Kidney (tissue), 14 donors: Measurements from ENCODE around the gene SNRPD3. TPM values are rescaled to one million over a fixed set of nuclear protein-coding genes. Genes with fewer than 3 reads are reported as not detected.

Source experiments
- DNase-seq, 5 donors: peaks; one replicate each; pipeline ENCODE4 v3.0.0-alpha.2; 2013 to 2020
- FAIRE-seq: peaks from 2 replicates; lab custom pipeline; 2012; peaks lifted over from hg19 to GRCh38; lab: Jason Lieb, UNC
- H3K27ac ChIP-seq, 2 donors: one replicate each; pipeline ENCODE4 v1.7.0; 2013; ENCODE audit warnings: low read depth in 2 of 2, low read length in 2 of 2, inconsistent platforms in 1 of 2
- H3K27me3 ChIP-seq: one replicate; pipeline ENCODE4 v1.7.1; 2013; ENCODE audit warnings: low read length, inconsistent platforms; ENCODE audit not compliant: control insufficient read depth, insufficient read depth
- H3K36me3 ChIP-seq, 3 donors: one replicate each; pipeline versions ENCODE4 v1.7.0 to v1.7.1; 2013; ENCODE audit warnings: low read length in 3 of 3, control low read depth in 1 of 3, inconsistent platforms in 1 of 3; ENCODE audit not compliant: insufficient read depth in 3 of 3, control insufficient read depth in 2 of 3
- H3K4me1 ChIP-seq, 3 donors: one replicate each; pipeline versions ENCODE4 v1.7.0 to v1.7.1; 2013; ENCODE audit warnings: low read length in 3 of 3, inconsistent platforms in 1 of 3, low read depth in 1 of 3; ENCODE audit not compliant: control insufficient read depth in 2 of 3, insufficient read depth in 2 of 3
- H3K4me3 ChIP-seq, 3 donors: one replicate each; pipeline versions ENCODE4 v1.7.0 to v1.8.1; 2013; ENCODE audit warnings: low read length in 3 of 3, control low read depth in 1 of 3, inconsistent platforms in 1 of 3
- H3K9ac ChIP-seq, 3 donors: one replicate each; pipeline versions ENCODE4 v1.7.0 to v1.7.1; 2013; ENCODE audit warnings: low read length in 3 of 3, control low read depth in 1 of 3, inconsistent platforms in 1 of 3
- H3K9me3 ChIP-seq, 3 donors: one replicate each; pipeline versions ENCODE4 v1.7.0 to v1.7.1; 2013; ENCODE audit warnings: low read length in 3 of 3, control low read depth in 1 of 3, inconsistent platforms in 1 of 3; ENCODE audit not compliant: control insufficient read depth in 2 of 3, insufficient read depth in 1 of 3
- intact Hi-C: fragments of 100-400 bp; cut with DNase I; formaldehyde crosslinking; loops from one replicate; pipeline ENCODE4 v1.11.1; 2022
- polyA plus RNA-seq: library from polyadenylated mRNA; stranded (reverse); fragments of 350-450 nt; fragmentation: Illumina TruSeq; extraction: RNeasy Lipid Tissue Mini Kit (QIAGEN cat#74804); gene quantifications from one replicate; pipeline ENCODE4 v1.2.3, GENCODE V29; 2014; ENCODE audit warnings: low read depth, low replicate concordance; ENCODE audit not compliant: insufficient read depth
- total RNA-seq: library from RNA; stranded (reverse); fragmentation: NEBNext Ultra II Directional; extraction: Animal tissue kit (Norgen Biotek cat#: 25700); gene quantifications from one replicate; pipeline ENCODE4 v1.2.1, GENCODE V29; 2021
- TF ChIP-seq, protein P1 (sequence below): IDR thresholded peaks from 3 replicates; pipeline ENCODE4 v1.5.1; 2012; ENCODE audit warnings: mild to moderate bottlenecking, moderate library complexity, borderline replicate concordance; ENCODE audit not compliant: insufficient read depth; ENCODE audit errors: extremely low read depth
- donor health status: control.
- donor health status: control.
- donor health status: control.
- donor health status: control.
- donor health status: control.
- donor health status: DM: yes; HTN: yes; CAD: no.
- donor health status: Normal renal cell carcinoma (clear cell type).

SNRPD3 gene
- total and polyA plus RNA-seq, 2 donors from 2014 or later: 73.7 to 136 TPM

DNA sequence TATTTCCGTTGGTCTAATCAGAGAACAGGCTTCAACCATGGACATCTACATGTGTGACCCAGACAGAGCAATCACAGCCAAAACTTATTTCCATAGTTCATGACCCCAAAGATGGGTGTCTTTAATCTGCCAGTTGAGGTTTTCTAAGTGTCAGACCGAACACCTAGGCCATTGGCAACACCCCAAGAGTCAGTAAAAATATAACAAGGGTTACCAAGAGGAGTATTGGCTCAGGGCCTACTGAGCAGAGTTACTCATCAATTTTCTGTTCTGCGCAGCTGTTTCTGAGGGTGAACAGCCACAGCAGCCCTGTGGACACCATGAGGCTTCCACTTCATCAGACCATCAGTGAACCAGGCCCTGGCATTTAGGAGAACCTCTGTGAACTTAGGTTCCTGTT, 19.7 kb upstream of the SNRPD3 start:
- DNase-seq: no peak
- H3K4me3 ChIP-seq: no peak overlapping the region

DNA sequence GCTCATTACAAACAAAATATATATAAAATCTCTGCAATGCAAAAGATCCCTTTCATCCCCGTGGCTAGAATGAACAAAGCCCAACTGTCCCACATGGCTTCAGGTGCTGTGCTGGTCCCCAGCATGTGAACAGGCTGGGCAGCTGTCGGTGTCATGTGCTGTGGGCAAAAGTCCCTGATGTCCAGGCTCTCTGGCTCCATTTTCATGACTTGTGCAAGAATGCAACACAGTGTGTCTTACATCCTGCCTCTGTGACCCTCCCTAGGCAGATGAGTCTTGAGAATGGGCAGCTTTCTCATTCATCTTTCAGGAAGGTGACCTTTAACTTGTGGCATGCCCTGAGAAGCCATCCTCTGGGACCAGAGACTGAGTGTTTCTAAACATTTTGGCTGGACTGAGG, 15.3 kb upstream of the SNRPD3 start:
- FAIRE-seq (no peak), DNase-seq (no peak)
- Histone ChIP-seq H3K9ac (no peak overlapping the region), H3K4me1 (peaks cover 0 to 28% (median 19%) of the 10 kb centered on the region in 3 donors), H3K36me3 (peaks cover 0 to 45% (median 28%) of the 10 kb centered on the region in 3 donors), H3K27me3 (no peaks in the 10 kb centered on the region), H3K4me3 (no peak overlapping the region), H3K27ac (no peak overlapping the region), H3K9me3 (no peaks in the 10 kb centered on the region)
- intact Hi-C loops: no loop called here
- TF ChIP-seq, protein P1, sequence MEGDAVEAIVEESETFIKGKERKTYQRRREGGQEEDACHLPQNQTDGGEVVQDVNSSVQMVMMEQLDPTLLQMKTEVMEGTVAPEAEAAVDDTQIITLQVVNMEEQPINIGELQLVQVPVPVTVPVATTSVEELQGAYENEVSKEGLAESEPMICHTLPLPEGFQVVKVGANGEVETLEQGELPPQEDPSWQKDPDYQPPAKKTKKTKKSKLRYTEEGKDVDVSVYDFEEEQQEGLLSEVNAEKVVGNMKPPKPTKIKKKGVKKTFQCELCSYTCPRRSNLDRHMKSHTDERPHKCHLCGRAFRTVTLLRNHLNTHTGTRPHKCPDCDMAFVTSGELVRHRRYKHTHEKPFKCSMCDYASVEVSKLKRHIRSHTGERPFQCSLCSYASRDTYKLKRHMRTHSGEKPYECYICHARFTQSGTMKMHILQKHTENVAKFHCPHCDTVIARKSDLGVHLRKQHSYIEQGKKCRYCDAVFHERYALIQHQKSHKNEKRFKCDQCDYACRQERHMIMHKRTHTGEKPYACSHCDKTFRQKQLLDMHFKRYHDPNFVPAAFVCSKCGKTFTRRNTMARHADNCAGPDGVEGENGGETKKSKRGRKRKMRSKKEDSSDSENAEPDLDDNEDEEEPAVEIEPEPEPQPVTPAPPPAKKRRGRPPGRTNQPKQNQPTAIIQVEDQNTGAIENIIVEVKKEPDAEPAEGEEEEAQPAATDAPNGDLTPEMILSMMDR: no peak

More for the DNA sequence above, 19.7 kb upstream of the SNRPD3 start:
- H3K27ac ChIP-seq: no peak overlapping the region
- H3K9ac ChIP-seq: no peak overlapping the region
- FAIRE-seq: no peak
- no peaks in the 10 kb centered on the region for H3K27me3 ChIP-seq
- H3K9me3 ChIP-seq: no peaks in the 10 kb centered on the region
- TF ChIP-seq, protein P1: no peak
- intact Hi-C loops: no loop called here
- H3K4me1 ChIP-seq: peaks cover 0 to 6% (median 4%) of the 10 kb centered on the region in 3 donors
- H3K36me3 ChIP-seq: peaks cover 0 to 14% (median 9%) of the 10 kb centered on the region in 3 donors

DNA sequence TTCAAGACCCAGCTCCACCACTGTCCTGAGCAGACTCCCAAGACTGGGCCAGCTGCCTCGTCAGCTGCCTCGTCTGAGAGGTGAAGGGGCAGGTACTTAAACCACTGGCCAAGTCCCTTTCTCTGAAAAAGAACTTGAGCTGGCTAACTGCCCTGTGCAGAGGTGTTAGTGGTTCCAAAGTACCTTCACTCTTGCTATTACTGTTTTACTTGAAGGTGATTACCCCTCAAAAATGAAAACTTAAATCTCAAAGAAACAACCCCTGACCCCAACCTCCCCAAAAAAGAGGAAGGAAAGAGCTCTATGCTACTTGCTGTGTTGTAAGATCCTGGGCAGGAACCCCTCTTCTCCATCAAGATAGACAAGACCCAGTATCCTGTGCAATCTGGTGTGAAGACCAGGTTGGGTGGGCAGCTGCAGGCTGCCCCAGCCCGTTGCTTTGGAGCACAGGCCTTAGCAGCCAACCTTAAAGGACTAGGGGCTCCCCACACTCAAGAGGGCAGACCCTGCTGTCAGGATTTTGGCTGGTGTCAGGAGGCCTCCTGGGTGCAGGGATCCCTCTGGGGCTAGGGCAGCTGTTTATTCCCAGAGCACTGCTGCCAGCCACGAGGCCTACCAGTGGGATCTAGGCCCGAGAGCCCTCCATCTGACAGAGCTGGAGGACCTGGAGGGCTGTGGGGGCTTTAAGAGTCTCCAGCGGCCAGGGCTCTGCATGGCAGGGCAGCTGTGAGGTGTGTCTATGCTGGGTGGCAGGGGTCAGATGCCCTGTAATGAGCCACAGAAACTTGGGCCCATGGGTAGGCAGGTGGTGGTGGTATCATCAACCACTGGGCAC, 13.9 kb upstream of the SNRPD3 start:
- peaks cover 0 to 50% (median 36%) of the 10 kb centered on the region in 3 donors for H3K36me3 ChIP-seq
- FAIRE-seq (no peak), DNase-seq (no peak)
- peaks cover 0 to 22% (median 22%) of the 10 kb centered on the region in 3 donors for H3K4me1 ChIP-seq
- no peak overlapping the region for H3K9ac ChIP-seq
- peak overlapping the region in 1 of 2 donors; percentile 64 for H3K27ac ChIP-seq
- no peak overlapping the region for H3K4me3 ChIP-seq
- no peaks in the 10 kb centered on the region for H3K9me3 ChIP-seq
- TF ChIP-seq, protein P1: no peak
- no peaks in the 10 kb centered on the region for H3K27me3 ChIP-seq
- intact Hi-C loops: no loop called here
